Esophagus (tissue), 2 donors: ENCODE data around the gene MRAP2. TPM values are rescaled to one million over a fixed set of nuclear protein-coding genes. Genes with fewer than 3 reads are reported as not detected.

Source experiments
- H3K27ac ChIP-seq, 2 donors: one replicate each; pipeline ENCODE4 v1.5.1; 2013; ENCODE audit warnings: low read depth in 2 of 2, mild to moderate bottlenecking in 2 of 2, inconsistent platforms in 1 of 2, low read length in 1 of 2, moderate library complexity in 1 of 2
- H3K27me3 ChIP-seq, 2 donors: one replicate each; pipeline ENCODE4 v1.6.1; 2013; ENCODE audit warnings: low read length in 2 of 2, control low read depth in 1 of 2, mild to moderate bottlenecking in 1 of 2; ENCODE audit not compliant: insufficient read depth in 2 of 2, control insufficient read depth in 1 of 2
- H3K36me3 ChIP-seq, 2 donors: one replicate each; pipeline ENCODE4 v1.6.1; 2013; ENCODE audit warnings: low read length in 1 of 2; ENCODE audit not compliant: control insufficient read depth in 2 of 2, insufficient read depth in 2 of 2
- H3K4me1 ChIP-seq, 2 donors: one replicate each; pipeline ENCODE4 v1.6.1; 2013; ENCODE audit warnings: low read length in 1 of 2; ENCODE audit not compliant: control insufficient read depth in 2 of 2, insufficient read depth in 2 of 2
- H3K4me3 ChIP-seq, 2 donors: one replicate each; pipeline ENCODE4 v1.5.1; 2013; ENCODE audit warnings: low read length in 2 of 2, mild to moderate bottlenecking in 2 of 2, low read depth in 1 of 2, moderate library complexity in 1 of 2
- H3K9me3 ChIP-seq, 2 donors: one replicate each; pipeline ENCODE4 v1.6.1; 2013; ENCODE audit warnings: mild to moderate bottlenecking in 2 of 2, low read depth in 1 of 2, low read length in 1 of 2, moderate library complexity in 1 of 2; ENCODE audit not compliant: control insufficient read depth in 2 of 2, insufficient read depth in 1 of 2
- WGBS, 2 donors: extraction: QIAGEN DNeasy Blood & Tissue Kit; methylation state at CpG; one replicate each; pipeline ENCODE4 v1.1.7; 2013; 5-methylcytosine and 5-hydroxymethylcytosine counted together
- polyA plus RNA-seq, 2 donors: library from polyadenylated mRNA; stranded (reverse); fragments of 200-250 nt; gene quantifications; one replicate each; pipeline ENCODE4 v1.2.3, GENCODE V29; 2013
- donor health status: healthy with polysubstance abuse.
- donor health status: Bipolar disorder and iron deficiency.

Gene MRAP2
- polyA plus RNA-seq, 2 donors, result 0.47 to 0.79 TPM

DNA sequence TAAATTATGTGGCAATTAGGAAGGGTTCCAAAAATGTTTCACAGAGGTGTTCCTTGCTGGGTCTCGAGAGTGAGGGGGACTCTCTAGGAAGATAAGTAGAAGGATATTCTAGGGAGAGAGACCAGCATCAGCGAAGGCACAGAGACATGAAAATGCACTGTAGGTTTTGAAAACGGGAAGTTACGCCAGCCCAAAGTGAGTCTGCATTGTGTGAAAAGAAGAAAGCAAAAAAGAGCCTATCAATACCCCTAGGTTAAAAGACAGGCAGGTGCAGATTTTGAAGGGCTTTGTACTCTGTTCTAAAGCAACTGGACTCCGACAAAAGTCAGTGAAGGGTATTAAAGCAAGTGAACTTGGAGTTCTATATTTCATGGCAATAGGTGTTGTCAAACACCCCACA is 25.7 kb upstream of the MRAP2 start:
- Histone ChIP-seq H3K36me3 (no peaks in the 10 kb centered on the region), H3K4me3 (no peak overlapping the region), H3K9me3 (no peaks in the 10 kb centered on the region), H3K4me1 (no peaks in the 10 kb centered on the region), H3K27ac (no peak overlapping the region), H3K27me3 (no peaks in the 10 kb centered on the region)
- WGBS, 2 donors, result 75 to 78% methylated on average over 5 of the region's 5 CpGs

DNA sequence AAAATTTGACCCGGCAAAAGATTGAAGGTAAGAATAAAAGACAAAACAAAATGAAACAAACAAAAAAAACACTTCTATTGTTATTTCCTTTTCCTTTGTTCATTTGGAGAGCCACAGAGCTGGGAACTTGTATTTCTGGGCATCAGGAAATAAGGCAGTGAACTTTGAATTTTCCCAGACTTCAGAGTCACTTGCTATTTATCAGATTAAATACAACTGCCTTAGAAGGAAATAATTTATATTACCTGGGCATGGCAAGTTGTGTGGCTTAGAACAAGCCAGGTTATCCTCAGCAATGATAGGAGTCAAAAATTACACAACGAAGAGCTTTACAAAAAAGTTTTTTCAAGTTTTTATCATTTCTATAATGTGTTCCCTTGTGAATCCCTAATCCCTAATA is 20.2 kb upstream of the MRAP2 start:
- Histone ChIP-seq H3K27me3 (no peaks in the 10 kb centered on the region), H3K36me3 (no peaks in the 10 kb centered on the region), H3K27ac (no peak overlapping the region), H3K4me3 (no peak overlapping the region), H3K9me3 (no peaks in the 10 kb centered on the region), H3K4me1 (no peaks in the 10 kb centered on the region)
- WGBS, 2 donors, result 70 to 72% methylated on average over 2 of the region's 2 CpGs

DNA sequence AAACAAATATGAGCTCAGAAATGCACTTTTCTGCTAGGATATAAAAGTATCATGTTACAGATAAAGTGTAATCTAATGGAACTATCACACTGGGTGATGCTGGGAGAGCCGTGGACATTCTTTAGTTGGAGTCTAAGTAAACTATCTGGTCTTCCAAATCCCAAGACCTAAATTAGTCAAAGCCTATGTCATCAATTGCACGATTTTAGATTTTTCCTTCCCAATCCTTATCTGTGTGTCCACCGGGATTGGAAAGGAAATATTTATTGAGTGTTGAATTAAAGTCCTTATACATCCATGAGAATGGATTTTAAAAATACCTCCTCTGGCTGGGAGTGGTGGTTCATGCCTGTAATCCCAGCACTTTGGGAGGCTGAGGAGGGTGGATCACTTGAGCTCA is 19.6 kb upstream of the MRAP2 start:
- Histone ChIP-seq H3K9me3 (no peaks in the 10 kb centered on the region), H3K4me1 (no peaks in the 10 kb centered on the region), H3K27me3 (no peaks in the 10 kb centered on the region), H3K4me3 (no peak overlapping the region), H3K27ac (no peak overlapping the region), H3K36me3 (no peaks in the 10 kb centered on the region)
- WGBS, 2 donors, result 56 to 58% methylated on average over 3 of the region's 3 CpGs

DNA sequence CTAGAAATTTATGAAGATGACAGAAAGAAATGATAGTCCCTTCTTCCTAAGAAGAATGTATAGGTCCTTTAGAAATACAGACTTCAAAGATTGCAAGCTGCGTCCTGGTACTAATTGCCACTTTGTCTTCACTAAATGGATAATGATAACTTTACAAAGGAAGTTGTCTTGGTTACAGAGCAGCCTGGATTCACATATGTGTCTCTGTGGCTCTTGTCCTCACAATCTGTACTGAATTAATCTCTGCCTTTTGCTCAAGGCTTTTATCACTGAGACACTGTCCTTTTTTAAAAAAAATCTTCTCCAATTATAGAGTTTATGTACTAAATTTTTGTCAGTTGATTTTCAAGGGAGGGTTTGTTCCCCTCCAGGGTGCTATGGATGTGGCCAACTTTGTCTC is 17.5 kb upstream of the MRAP2 start:
- Histone ChIP-seq H3K4me3 (no peak overlapping the region), H3K27ac (no peak overlapping the region), H3K9me3 (no peaks in the 10 kb centered on the region), H3K4me1 (no peaks in the 10 kb centered on the region), H3K36me3 (no peaks in the 10 kb centered on the region), H3K27me3 (no peaks in the 10 kb centered on the region)
- WGBS, 2 donors, result 74 to 82% methylated on average over 1 of the region's 1 CpG

DNA sequence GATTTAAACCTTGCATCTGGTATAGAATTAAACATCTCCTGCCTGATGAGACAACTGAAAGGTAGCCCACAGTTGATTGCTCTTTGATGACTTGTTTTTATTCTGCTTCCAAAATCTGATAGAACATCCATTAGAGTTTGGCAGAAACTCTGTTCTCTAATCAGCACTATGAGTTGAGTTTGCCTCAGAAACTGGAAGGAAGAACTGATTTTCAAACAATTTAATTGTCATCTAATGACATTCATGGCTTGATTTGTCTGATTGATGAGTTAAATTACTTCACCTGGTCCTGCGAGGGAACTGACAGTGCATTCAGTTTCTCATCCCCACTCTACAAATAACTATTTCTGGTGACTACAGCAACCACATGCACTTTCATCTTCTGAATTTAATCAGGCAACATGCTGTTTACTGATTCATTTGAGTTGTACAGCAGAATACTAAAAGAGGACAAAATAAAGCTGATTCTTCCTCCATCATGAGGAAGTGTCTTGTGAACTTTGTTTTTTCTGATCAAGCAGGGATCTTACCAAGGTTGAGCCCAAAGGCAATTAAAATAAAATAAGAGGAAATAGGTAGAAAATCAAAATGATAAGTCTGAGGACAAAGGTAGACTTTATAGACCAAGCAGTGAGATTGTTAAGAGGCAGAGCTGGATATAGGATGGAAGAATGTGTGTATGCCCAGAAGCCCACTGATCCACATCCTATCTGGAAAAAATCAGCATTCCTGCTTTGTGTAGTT is 15.7 kb upstream of the MRAP2 start:
- Histone ChIP-seq H3K4me1 (no peaks in the 10 kb centered on the region), H3K36me3 (no peaks in the 10 kb centered on the region), H3K9me3 (no peaks in the 10 kb centered on the region), H3K4me3 (no peak overlapping the region), H3K27me3 (no peaks in the 10 kb centered on the region), H3K27ac (no peak overlapping the region)
- 63 to 67% methylated on average over 1 of the region's 1 CpG for WGBS, 2 donors

DNA sequence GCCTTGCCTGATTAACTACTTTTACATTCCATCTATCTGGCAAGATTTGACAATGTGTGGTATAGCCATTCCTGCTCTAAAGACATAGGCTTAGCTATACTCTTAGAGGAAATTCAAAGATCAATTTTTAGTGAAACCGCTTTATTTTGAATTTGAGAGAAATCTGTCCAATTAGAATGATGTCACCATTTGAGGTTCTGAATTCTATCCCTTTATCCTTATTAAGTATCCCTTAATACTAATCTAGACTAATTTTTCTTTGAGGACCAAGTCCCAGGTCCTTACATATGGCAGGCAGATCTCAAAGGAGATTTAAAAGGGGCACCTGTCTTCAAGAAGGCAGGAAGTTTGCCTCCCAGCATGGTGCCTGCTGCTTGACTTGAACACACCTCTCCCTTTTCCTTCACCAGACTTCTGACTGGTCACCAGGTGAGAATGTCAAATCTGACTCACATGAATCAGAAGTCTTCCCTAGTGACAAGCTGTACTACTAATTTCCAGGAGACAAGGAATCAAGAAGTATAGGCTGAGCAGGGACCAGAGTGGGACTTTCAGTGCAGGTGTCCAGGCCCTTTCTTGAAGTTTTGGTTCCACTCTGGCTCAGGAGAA is 15.0 kb upstream of the MRAP2 start:
- H3K36me3 ChIP-seq, result no peaks in the 10 kb centered on the region
- no peak overlapping the region for H3K27ac ChIP-seq
- H3K9me3 ChIP-seq, result no peaks in the 10 kb centered on the region
- no peak overlapping the region for H3K4me3 ChIP-seq
- H3K27me3 ChIP-seq, result no peaks in the 10 kb centered on the region
- H3K4me1 ChIP-seq, result no peaks in the 10 kb centered on the region
- WGBS, 2 donors, result 91 to 97% methylated on average over 1 of the region's 1 CpG

DNA sequence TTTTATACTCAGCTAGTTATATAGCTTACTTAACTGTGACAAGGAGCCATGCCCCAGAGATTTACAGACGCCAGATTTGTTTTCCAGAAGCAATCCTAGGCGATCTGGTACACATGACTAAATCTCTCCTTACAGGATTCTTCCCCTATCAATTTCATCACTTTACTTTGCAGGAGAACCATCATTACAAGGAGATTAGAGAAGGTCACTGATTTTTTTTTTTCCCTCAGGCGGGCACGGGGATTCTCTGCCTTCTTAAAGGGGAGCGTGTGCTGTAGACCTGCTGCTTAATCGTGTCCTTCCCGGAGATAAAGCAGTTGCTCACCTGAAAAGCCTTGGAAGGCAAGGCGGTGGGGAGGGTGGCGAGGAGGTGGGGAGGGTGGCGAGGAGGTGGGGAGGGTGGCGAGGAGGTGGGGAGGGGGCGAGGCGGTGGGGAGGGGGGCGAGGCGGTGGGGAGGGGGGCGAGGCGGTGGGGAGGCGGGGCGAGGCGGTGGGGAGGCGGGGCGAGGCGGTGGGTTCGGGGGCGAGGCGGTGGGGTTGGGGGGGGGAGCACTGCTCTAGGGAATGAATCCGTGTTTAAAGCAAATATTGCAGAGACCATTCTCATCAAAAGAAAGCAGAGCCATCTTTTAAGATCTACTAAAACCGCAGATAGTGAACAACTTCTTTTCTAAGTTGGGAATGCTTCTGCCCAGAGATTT is 14.3 kb upstream of the MRAP2 start:
- Histone ChIP-seq H3K27ac (no peak overlapping the region), H3K9me3 (no peaks in the 10 kb centered on the region), H3K4me1 (no peaks in the 10 kb centered on the region), H3K36me3 (no peaks in the 10 kb centered on the region), H3K27me3 (no peaks in the 10 kb centered on the region), H3K4me3 (no peak overlapping the region)
- WGBS, 2 donors, result 35 to 47% methylated on average over 14 to 23 of the region's 28 CpGs

DNA sequence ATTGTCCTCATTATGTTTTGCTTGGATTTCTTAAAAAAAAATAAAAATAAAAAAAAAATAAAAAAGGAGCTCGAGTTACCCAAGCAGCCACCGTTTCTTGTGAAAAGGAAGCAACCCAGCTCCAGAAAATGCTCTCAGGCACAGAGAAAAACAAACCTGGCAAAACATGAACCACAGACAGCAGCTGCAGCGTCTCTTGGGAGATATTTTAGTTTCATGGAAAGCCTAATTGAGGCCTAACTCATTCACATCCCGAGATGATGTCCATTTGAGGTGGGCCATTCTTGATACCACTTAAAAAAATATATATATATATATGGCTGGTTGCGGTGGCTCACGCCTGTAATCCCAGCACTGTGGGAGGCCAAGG is 13.7 kb upstream of the MRAP2 start:
- H3K27me3 ChIP-seq, result no peaks in the 10 kb centered on the region
- no peaks in the 10 kb centered on the region for H3K36me3 ChIP-seq
- no peak overlapping the region for H3K4me3 ChIP-seq
- H3K9me3 ChIP-seq, result no peaks in the 10 kb centered on the region
- no peak overlapping the region for H3K27ac ChIP-seq
- no peaks in the 10 kb centered on the region for H3K4me1 ChIP-seq
- WGBS, 2 donors, result 58 to 68% methylated on average over 6 of the region's 6 CpGs

DNA sequence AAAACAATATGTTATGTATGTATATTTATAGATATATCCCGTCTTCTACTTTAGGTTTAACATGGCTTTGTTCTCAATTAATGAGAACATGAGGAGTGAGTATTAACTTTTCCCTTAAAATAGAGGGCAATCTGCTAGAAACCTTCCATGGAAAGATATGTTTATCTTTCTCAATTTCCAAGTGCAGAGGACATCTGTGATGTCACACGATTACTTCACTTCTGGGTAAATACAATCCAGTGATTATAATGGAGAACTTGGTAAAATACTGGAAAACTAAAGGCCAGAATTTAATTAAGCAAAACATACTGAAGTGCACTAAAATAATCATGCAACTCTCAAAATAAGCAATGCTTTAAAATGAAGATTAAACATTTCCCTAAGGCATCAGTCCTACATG is 11.9 kb upstream of the MRAP2 start:
- Histone ChIP-seq H3K27me3 (no peaks in the 10 kb centered on the region), H3K27ac (no peak overlapping the region), H3K9me3 (no peaks in the 10 kb centered on the region), H3K4me1 (no peaks in the 10 kb centered on the region), H3K36me3 (no peaks in the 10 kb centered on the region), H3K4me3 (no peak overlapping the region)
- 88% methylated on average over 2 of the region's 2 CpGs for WGBS, 2 donors
